ENCODE results near the gene FCGBP. TPM values are rescaled to one million over a fixed set of nuclear protein-coding genes. Genes with fewer than 3 reads are reported as not detected.

FCGBP gene
- total and polyA plus RNA-seq, 2 of the 4 experiments (the other 2 are of a cell fraction) = under 0.01 to 0.03 TPM

DNA sequence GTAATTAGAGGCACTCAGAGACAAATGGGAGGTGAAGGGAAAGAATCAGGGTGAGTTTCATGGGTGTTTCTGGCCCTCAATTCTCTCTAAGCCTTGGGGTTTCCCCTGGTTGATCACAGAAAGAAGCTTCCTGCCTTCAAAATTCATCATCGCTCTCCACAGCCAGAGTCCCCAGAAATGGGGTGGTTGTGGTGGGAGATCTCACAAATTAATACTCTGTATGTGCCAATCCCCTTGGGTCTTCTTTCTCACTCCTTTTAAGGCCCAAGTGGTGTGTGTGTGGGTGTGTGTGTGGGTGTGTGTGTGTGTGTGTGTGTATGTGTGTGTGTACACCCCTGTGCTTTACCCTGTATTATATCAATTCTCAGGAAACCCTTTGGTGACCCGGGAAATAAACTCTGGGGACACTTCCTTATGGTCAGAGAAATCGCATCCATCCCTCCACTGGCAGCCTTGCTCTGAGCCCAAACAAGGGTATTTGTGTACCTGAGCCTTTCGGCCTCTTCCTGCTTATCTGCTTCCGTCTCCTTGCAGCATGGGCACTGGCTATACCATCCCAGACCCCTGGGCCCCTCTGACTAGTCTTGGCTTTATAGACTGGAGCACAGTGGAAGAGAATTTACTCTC lies 2.8 kb upstream of the FCGBP start:
- Histone ChIP-seq H2BK5ac (ENCODE audit: low read depth, low read length, poor library complexity, severe bottlenecking) (no peak overlapping the region), H3K4me1 (ENCODE audit: control insufficient read depth, insufficient read depth, low read length) (no peaks in the 10 kb centered on the region), H2AK9ac (replicated peaks; ENCODE audit: low read depth, low read length, poor library complexity) (no peak overlapping the region), H3K27ac (ENCODE audit: insufficient read depth, low read length) (no peak overlapping the region), H3K27me3 (ENCODE audit: control insufficient read depth, insufficient read depth, low read length) (no peaks in the 10 kb centered on the region), H3K4me3 (ENCODE audit: insufficient read depth, low read depth, low read length) (no peak overlapping the region), H3K18ac (ENCODE audit: low read depth, low read length) (no peak overlapping the region), H3K9ac (ENCODE audit: low read depth, low read length) (no peak overlapping the region), H3K4me2 (ENCODE audit: low read depth, low read length) (no peak overlapping the region), H3K23ac (ENCODE audit: low read depth, low read length) (no peak overlapping the region), H3K79me1 (ENCODE audit: low read depth in 1 of 2, low read length in 2 of 2) (no peaks in the 10 kb centered on the region), H4K5ac (ENCODE audit: low read depth, low read length) (no peak overlapping the region), H2BK120ac (ENCODE audit: low read depth, low read length) (no peak overlapping the region), H3K36me3 (ENCODE audit: control insufficient read depth, insufficient read depth, low read length) (no peaks in the 10 kb centered on the region), H4K20me1 (ENCODE audit: insufficient read depth, low read length) (no peaks in the 10 kb centered on the region), H3K9me3 (ENCODE audit: control insufficient read depth, insufficient read depth, low read length) (no peaks in the 10 kb centered on the region), H4K8ac (ENCODE audit: low read depth in 2 of 2, low read length in 2 of 2) (no peak overlapping the region), H4K91ac (ENCODE audit: insufficient read depth, low read depth, low read length) (no peak overlapping the region), H2BK15ac (ENCODE audit: low read depth, low read length) (no peak overlapping the region), H3K9me1 (ENCODE audit: insufficient read depth, low read length) (no peaks in the 10 kb centered on the region), H3K4ac (ENCODE audit: low read depth, low read length) (no peak overlapping the region), H2AFZ (replicated peaks; ENCODE audit: low read length, poor library complexity) (no peak overlapping the region), H3K14ac (replicated peaks; ENCODE audit: low read depth, low read length) (no peak overlapping the region), H3K56ac (ENCODE audit: extremely low read depth, insufficient read depth, low read length) (no peak overlapping the region), H2AK5ac (ENCODE audit: low read depth, low read length) (no peak overlapping the region), H2BK20ac (ENCODE audit: low read depth, low read length) (no peak overlapping the region)
- DNase-seq = no peak
- POLR2A ChIA-PET (ENCODE audit: unreplicated experiment) = no interaction called here
- CTCF ChIA-PET = interaction anchor here (1.0 kb wide), 1 partner anchor 93 kb away, joined by 3 read pairs; no protein-coding TSS in a partner anchor
- 83% methylated on average over 2 of the region's 5 CpGs; no CpG with 5 or more reads in 1 of the 2 experiments for WGBS, 2 experiments (ENCODE audit: extremely low coverage in 2 of 2, insufficient read length in 1 of 2)
- dilution Hi-C loops (cut with HindIII; ENCODE audit: low sequenced_read_pairs, unreplicated experiment) = no loop called here
- BruUV-seq (replicated peaks) = no TSS peak
- in situ Hi-C loops (cut with MboI; ENCODE audit: low sequenced_read_pairs) = no loop called here
- intact Hi-C loops (cut with micrococcal nuclease) = no loop called here
- no peak for ATAC-seq (ENCODE audit: low read depth)
- TF ChIP-seq MXI1 (IDR thresholded peaks at IDR 0.05; ENCODE audit: borderline replicate concordance, low read depth, low read length) = no peak
- TF ChIP-seq ELK1 (IDR thresholded peaks at IDR 0.05; ENCODE audit: borderline replicate concordance, low read depth, low read length) = no peak
- no peak for TF ChIP-seq MAFK (IDR thresholded peaks at IDR 0.05; ENCODE audit: low read depth, low read length)
- TF ChIP-seq MAZ (IDR thresholded peaks at IDR 0.05; ENCODE audit: borderline replicate concordance, low read depth, low read length) = no peak
- no peak for TF ChIP-seq CTCF (conservative IDR thresholded peaks at IDR 0.05; ENCODE audit: low read depth, low read length)
- TF ChIP-seq POLR2A (IDR thresholded peaks at IDR 0.05; ENCODE audit: low read depth, low read length) = no peak
- TF ChIP-seq RFX5 (IDR thresholded peaks at IDR 0.05; ENCODE audit: low read depth, low read length) = no peak
- TF ChIP-seq NFE2L2 (IDR thresholded peaks at IDR 0.05; ENCODE audit: low read depth, low read length) = no peak
- no peak for TF ChIP-seq CHD1 (IDR thresholded peaks at IDR 0.05; ENCODE audit: low read depth, low read length)
- no peak for TF ChIP-seq RCOR1 (IDR thresholded peaks at IDR 0.05; ENCODE audit: insufficient replicate concordance, low read length)
- TF ChIP-seq FOS (IDR thresholded peaks at IDR 0.05; ENCODE audit: low read depth, low read length) = no peak
- no peak for TF ChIP-seq CEBPB (IDR thresholded peaks at IDR 0.05; ENCODE audit: low read depth, low read length)
- no peak for TF ChIP-seq SMC3 (IDR thresholded peaks at IDR 0.05; ENCODE audit: low read depth, low read length)
- no peak for TF ChIP-seq BHLHE40 (IDR thresholded peaks at IDR 0.05; ENCODE audit: low read depth, low read length)

Data from IMR-90 (cell line).